H54 (cell line): ENCODE results near the gene LRIF1.
"Not testable (repeated sequence)": the region's sequence is repeated elsewhere in the genome, so short reads cannot be mapped to it uniquely, and the experiment has no call there.

Experiments used
- DNase-seq: peaks from one replicate; pipeline ENCODE4 v3.0.0; 2011; ENCODE audit warnings: low spot score, mixed read lengths; ENCODE audit not compliant: insufficient read length
- FAIRE-seq: peaks from 3 replicates; lab custom pipeline; 2011; peaks lifted over from hg19 to GRCh38; lab: Jason Lieb, UNC
- POLR2A ChIP-seq: IDR thresholded peaks from 2 replicates; pipeline ENCODE4 v1.6.1; 2011; ENCODE audit warnings: low read depth, mild to moderate bottlenecking, low read length

LRIF1 gene, protein sequence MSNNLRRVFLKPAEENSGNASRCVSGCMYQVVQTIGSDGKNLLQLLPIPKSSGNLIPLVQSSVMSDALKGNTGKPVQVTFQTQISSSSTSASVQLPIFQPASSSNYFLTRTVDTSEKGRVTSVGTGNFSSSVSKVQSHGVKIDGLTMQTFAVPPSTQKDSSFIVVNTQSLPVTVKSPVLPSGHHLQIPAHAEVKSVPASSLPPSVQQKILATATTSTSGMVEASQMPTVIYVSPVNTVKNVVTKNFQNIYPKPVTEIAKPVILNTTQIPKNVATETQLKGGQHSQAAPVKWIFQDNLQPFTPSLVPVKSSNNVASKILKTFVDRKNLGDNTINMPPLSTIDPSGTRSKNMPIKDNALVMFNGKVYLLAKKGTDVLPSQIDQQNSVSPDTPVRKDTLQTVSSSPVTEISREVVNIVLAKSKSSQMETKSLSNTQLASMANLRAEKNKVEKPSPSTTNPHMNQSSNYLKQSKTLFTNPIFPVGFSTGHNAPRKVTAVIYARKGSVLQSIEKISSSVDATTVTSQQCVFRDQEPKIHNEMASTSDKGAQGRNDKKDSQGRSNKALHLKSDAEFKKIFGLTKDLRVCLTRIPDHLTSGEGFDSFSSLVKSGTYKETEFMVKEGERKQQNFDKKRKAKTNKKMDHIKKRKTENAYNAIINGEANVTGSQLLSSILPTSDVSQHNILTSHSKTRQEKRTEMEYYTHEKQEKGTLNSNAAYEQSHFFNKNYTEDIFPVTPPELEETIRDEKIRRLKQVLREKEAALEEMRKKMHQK

GRCh38 chr1:110963691-110964454 lies at the start of gene LRIF1:
TSS of gene LRIF1 (minus strand) at chr1:110963922. CDS start at chr1:110963688, 234 bp downstream.
- FAIRE-seq (peak; percentile 98), DNase-seq (peak; percentile 72)
- peak; percentile 98 for TF ChIP-seq POLR2A

DNA sequence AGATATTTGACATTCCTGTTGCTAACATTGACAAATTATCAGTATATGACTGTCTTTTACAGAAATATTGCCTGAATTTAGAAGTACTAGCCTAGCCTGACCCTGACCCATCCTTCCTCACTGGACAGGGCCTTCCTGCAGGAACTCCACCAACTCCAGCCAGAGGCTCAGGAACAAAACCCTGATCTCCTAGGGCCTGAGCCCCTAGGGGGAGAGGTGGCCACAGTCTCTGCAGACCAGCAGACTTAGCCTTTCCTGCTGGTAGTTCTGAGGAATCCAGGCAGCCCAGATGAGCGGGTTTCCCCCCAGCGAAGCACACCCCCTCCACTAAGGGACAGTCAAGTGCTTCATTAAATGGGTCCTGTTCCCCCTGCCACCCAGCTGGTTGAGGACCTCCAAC lies 44.3 kb upstream of the LRIF1 start:
- no peak for TF ChIP-seq POLR2A
- FAIRE-seq (no peak), DNase-seq (no peak)

- FAIRE-seq: no peak
- DNase-seq: no peak
- no peak for TF ChIP-seq POLR2A
Observed at GRCh38 chr1:111006556-111006955, 42.8 kb upstream of the LRIF1 start.

GRCh38 chr1:110999607-111000006 lies 35.9 kb upstream of the LRIF1 start:
- not testable (repeated sequence) for FAIRE-seq, DNase-seq

GRCh38 chr1:110992329-110992728 lies 28.6 kb upstream of the LRIF1 start:
- FAIRE-seq, DNase-seq: not testable (repeated sequence)

DNA sequence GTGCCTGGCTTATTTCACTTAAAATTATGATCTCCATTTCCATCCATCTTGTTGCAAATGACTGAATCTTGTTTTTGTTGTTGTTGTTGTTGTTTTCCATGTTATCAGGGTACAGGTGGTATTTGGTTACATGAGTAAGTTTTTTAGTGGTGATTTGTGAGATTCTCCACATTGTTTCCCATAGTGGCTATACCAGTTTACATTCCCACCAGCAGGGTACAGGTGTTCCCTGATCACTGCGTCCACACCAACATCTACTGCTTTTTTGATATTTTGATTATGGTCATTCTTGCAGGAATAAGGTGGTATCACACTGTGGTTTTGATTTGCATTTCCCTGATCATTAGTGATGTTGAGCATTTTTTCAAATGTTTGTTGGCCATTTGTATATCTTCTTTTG lies 27.6 kb upstream of the LRIF1 start:
- not testable (repeated sequence) for FAIRE-seq, DNase-seq

- FAIRE-seq: no peak
- no peak for DNase-seq
Observed at GRCh38 chr1:110990541-110990940, 26.8 kb upstream of the LRIF1 start.

DNA sequence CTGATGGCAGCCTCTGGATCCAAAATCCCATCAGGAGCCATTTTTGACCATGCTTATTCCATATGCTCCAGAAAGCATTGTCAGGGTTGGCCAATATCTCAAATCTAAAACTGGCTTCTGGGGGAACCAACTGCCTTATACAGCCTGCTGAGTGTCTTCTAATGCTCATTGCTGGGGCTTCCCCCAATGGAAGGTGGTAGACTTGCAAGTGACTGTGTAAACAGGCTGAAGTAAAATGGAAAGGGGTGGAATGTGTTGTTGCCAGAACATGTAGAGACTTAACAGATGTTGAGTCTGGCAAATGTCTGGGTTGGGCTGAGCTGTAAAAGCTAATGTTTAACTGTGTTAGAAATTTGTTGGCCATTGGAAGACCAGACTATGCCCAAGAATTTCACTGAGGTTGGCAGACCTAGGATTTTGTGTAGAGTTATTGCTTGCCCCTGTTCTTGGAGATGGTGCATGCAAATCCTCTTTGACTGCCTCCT lies 22.7 kb upstream of the LRIF1 start:
- DNase-seq (no peak), FAIRE-seq (no peak)
- TF ChIP-seq POLR2A: no peak

More at GRCh38 chr1:110990541-110990940, 26.8 kb upstream of the LRIF1 start:
- TF ChIP-seq POLR2A: no peak

DNA sequence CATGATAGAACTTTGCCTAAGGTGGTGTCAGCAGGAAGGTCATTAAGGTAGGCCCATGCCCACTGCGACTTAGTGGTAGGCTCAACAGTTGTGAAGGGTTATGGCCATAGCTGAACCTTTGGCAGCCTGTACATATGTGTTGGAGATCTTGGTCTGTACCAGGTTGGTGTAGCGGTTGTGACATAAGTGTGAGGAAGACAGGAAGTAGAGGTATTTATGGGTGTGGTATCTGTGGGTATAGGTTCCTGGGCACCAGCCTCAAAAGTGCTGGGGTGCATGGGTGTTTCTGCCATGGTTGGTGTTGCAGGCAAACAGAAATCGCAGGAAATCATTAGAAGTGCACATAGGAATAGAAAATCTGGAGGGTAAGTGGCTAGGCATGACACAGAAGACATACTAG lies 18.6 kb upstream of the LRIF1 start:
- no peak for TF ChIP-seq POLR2A
- no peak for FAIRE-seq
- no peak for DNase-seq

DNA sequence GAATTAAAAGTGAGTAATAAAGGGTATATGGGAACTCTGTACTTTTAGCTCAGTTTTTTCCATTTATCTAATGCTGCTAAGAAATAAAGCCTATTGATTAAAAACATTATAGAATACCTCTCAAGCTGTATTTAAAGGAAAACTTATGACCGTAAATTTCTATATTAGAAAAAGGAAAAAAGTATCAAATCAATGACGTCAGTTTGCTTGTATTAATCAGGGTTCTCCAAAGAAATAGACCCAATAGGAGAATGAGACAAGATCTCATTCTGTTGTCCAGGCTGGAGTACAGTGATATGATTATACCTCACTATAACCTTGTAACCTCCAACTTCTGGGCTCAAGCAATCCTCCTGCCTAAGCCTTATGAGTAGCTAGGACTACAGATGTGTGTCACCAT lies 15.4 kb upstream of the LRIF1 start:
- FAIRE-seq (no peak), DNase-seq (no peak)
- TF ChIP-seq POLR2A: no peak

DNA sequence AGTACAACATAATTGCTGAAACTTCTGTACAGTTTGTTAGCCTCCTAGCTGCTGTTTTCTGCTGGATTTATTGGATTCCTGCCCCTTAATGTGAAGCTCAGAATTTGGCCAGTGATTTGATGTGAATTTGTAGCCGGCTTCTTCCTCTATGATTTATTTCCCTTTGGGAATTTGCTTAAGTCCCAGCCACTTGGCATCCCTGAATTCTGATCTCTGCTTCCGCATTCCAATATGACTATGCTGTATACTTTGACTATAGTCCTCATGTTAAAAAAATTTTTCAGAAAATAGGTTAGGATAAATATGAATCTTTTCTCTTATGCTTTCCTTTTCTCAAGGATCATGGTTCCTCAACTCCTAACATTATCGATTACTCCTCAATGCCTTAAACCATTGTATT lies 12.4 kb upstream of the LRIF1 start:
- no peak for FAIRE-seq
- no peak for DNase-seq
- no peak for TF ChIP-seq POLR2A

- no peak for TF ChIP-seq POLR2A
- DNase-seq (no peak), FAIRE-seq (no peak)
Observed at GRCh38 chr1:110975265-110975664, 11.5 kb upstream of the LRIF1 start.

- FAIRE-seq (no peak), DNase-seq (no peak)
- no peak for TF ChIP-seq POLR2A
Observed at GRCh38 chr1:110967256-110967655, 3.5 kb upstream of the LRIF1 start.

- DNase-seq (no peak), FAIRE-seq (no peak)
- TF ChIP-seq POLR2A: no peak
Observed at GRCh38 chr1:110964455-110964903, 757 bp upstream of the LRIF1 start.
